Activated CD8-positive, alpha-beta memory T cell treated with anti-CD3 and anti-CD28 coated beads for 24 hours (primary cell): ENCODE results near the gene VTI1B.
"Not testable (repeated sequence)": the region's sequence is repeated elsewhere in the genome, so short reads cannot be mapped to it uniquely, and the experiment has no call there.

Source experiments
- DNase-seq: peaks from one replicate; pipeline ENCODE4 v3.0.0-alpha.2; 2020

VTI1B gene

GRCh38 chr14:67623114-67623513 is 51.3 kb downstream of the VTI1B start:
- no peak for DNase-seq

GRCh38 chr14:67622675-67623074 is 51.8 kb downstream of the VTI1B start:
- no peak for DNase-seq

DNA sequence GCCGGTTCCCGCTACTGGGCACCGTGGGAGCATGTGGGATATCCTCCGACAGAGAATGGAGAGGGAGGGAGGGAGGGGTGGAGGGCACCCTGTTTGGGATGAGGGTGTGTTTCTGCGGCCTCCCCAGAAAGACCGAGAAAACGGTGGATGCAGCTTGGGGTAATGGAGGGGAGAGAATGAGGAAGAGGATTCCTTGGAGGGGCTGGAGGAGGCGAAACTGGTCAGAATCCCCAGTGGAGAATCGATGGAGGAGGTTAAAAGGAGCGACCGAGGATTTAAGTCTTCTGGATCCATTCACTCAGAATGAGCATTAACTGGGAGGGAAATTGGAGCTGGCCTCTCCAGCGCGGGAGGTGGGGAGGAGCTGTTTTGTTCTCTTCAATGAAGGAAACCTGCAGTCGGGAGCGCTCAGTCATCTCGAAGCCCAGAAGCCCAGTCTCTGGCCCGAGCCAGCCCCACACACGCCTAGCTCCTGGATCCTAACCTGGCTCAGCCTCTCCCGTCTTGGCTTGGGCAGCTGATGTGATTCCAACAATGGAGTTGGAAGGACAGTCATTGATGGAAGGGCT is 54.1 kb downstream of the VTI1B start:
- no peak for DNase-seq

DNA sequence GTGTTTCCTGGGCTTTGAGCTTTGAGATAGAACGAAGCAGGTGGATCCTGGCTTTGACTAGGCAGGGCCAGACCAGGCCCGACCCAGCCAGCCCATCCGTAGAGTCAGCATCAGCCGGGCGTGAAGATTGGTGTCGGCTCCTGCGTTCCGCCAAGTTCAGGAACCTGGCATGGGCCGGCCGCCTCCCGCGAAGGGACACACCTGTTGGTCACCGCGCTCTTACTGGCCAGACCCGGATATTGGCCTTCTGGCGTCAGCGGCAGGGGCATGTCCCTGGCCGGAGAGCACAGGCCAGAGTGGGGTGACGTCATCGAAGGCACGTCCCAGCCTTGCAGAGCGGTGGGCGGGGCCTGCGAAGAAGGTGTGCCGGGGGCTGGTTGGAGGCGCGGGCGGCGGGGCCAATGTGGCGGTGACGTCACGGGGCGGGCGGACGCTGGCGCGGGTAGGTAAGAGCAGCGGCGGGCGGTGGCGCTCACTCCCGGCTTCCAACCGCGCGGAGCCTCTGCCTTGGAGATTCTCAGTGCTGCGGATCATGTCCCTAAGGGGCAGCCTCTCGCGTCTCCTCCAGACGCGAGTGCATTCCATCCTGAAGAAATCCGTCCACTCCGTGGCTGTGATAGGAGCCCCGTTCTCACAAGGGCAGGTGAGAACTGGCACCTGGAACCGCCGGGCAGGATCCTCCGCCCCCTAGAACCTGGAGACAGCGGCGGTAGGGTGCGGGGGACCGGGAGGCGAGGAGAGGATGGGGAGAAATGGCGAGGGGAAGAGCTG is 54.8 kb downstream of the VTI1B start, which contains the start of gene ARG2:
ARG2 (plus strand) TSS at position 475 of the 771 bp plus-strand sequence; CDS start at position 533, 58 bp downstream.
- DNase-seq = peak; percentile 98

DNA sequence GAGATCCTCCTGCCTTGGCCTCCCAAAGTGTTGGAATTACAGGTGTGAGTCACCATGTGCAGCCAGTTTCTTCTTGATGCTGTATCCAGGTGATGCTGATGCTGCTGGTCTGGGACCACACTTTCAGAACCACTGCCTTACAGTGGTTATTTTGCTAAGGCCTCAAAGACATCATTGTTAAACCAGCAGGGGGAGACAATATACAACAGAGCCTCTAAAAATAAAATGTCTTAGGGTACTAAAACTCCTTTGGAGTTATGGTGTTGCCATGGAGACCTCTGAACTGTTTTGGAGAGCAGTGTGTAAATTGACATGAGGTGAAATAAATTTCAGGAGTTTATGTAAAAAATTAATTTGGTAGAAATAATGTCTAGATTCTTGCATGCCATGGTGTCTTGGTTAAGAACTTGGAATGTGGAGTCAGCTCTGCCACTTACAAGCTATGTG is 55.8 kb downstream of the VTI1B start:
- no peak for DNase-seq

- no peak for DNase-seq
Measured at GRCh38 chr14:67610491-67610890, 63.9 kb downstream of the VTI1B start.

DNA sequence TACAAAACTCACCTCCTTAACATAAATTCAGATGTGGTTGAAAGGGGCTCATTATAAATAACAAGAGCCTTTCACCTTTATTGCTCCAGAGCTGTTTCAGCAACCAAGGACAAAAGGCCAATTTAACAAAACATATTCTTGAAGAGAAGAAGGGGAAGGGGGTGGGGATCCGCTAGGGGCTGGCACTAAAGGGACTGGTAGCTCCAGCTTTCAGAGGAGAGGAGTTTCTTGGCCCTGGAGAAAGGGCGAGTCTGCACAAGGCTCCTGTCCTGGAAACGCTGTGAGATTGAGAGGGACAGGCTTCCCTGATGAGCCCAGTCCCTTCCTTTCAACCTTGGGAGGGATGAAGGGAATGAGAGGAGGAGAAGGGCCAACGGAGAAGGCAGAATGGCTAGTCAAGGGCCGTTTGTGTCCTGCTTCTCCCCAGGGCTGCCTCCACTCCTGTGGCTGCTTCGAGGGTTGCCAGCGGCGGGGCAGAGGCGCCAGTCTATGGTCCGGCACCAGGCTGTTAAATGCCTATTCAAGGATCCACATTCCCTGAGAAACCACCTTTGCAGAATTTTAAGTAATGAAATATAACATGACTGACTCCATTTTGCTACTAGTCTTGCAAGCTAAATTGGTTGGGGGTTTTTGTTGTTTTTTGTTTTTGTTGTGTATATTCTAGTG is 64.7 kb downstream of the VTI1B start:
- no peak for DNase-seq

DNA sequence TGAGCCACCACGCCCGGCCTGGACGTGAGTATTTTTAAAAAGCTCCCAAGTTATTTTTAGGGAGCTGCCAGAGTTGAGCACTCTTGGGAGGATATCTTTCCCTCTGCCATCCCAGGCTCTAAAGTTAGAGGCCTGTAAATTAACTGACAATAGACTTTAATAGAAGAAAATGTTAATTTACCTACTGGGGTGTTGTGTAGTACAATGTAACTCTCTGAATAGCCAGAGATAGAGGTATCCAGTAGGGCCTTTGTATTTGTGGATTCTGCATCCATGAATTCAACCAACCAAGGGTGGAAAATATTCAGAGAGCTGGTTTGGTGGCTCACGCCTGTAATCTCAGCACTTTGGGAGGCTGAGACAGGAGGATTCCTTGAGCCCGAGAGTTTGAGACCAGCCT is 66.8 kb downstream of the VTI1B start:
- DNase-seq = no peak

GRCh38 chr14:67602995-67603545 is 71.4 kb downstream of the VTI1B start:
- DNase-seq = no peak

DNA sequence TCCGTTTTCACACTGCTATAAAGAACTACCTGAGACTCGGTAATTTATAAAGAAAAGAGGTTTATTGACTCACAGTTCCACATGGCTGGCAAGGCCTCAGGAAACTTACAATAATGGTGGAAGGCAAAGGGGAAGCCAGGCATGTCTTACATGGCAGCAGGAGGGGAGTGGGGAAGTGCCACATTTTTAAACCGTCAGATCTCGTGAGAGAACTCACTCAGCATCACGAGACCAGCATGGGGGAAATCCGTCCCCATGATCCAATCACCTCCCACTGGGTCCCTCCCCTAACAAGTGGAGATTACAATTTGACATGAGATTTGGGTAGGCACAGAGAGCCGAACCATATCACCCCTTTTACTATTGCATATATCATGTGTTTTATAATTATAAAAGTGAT is 72.4 kb downstream of the VTI1B start:
- DNase-seq = no peak

- DNase-seq = not testable (repeated sequence)
Measured at GRCh38 chr14:67600562-67600974, 73.9 kb downstream of the VTI1B start.

GRCh38 chr14:67599698-67600561 is 74.5 kb downstream of the VTI1B start, which contains the start of gene PIGH:
Gene PIGH (minus strand): TSS chr14:67600268. CDS start chr14:67600203, 65 bp downstream.
- DNase-seq = peak; percentile 99
